Retinal pigment epithelial cell (primary cell): ENCODE data around the gene TBCB.

Source experiments
- DNase-seq: peaks from one replicate; pipeline ENCODE4 v3.0.0-alpha.2; 2010; ENCODE audit warnings: low read depth
- H3K4me3 ChIP-seq: 2 replicates; pipeline ENCODE4 v1.5.1; 2011; ENCODE audit warnings: mild to moderate bottlenecking, low read length, control low read depth, moderate library complexity
- CTCF ChIP-seq: conservative IDR thresholded peaks from 2 replicates; pipeline ENCODE4 v1.5.1; 2011; ENCODE audit warnings: low read depth, low read length, control low read depth, inconsistent platforms

Gene TBCB

DNA sequence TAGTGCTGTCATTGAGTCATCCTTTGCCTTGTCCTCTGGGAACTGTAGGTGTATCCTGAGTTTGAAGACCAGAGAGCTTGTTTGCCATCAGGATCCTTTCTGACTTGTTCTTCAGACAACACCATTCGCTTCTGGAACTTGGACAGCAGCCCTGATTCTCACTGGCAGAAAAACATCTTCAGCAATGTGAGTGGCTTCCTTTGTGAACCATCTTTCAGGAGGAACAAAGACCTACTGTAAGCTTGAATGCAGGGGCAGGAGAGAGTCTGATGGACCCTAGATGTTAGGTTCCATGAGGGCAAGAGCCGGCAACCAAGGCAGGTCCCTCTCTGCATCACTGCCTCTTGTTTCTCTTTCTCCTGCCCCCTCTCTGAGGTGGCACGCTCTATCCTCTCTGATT, 33.9 kb upstream of the TBCB start:
- no peak for DNase-seq
- no peak overlapping the region for H3K4me3 ChIP-seq
- TF ChIP-seq CTCF = no peak

DNA sequence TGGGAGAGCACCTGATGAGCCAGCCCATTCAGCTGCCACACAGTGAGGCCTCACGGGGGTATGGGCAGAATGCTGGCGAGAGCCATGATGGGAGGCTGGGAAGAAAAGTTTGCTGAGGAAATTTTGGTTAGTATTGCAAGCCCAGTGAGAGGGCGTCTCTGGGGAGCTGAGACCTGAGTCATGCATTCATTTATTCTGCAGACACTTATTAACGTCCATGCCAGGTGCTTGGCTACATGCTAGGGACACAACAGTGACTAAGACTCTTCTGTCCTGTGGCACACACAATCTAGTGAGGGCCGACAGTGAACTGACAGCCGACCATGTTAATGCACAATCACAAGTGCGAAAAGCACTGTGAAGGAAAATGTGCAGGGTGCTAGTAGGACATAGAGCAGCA, 33.4 kb upstream of the TBCB start:
- H3K4me3 ChIP-seq = no peak overlapping the region
- DNase-seq = no peak
- no peak for TF ChIP-seq CTCF

- TF ChIP-seq CTCF = no peak
- no peak overlapping the region for H3K4me3 ChIP-seq
- no peak for DNase-seq
Observed at GRCh38 chr19:36082916-36083315, 32.4 kb upstream of the TBCB start.

GRCh38 chr19:36084231-36085009, 30.8 kb upstream of the TBCB start:
- TF ChIP-seq CTCF = no peak
- no peak overlapping the region for H3K4me3 ChIP-seq
- DNase-seq = no peak

GRCh38 chr19:36086326-36086725, 28.9 kb upstream of the TBCB start:
- no peak for DNase-seq
- no peak overlapping the region for H3K4me3 ChIP-seq
- no peak for TF ChIP-seq CTCF

DNA sequence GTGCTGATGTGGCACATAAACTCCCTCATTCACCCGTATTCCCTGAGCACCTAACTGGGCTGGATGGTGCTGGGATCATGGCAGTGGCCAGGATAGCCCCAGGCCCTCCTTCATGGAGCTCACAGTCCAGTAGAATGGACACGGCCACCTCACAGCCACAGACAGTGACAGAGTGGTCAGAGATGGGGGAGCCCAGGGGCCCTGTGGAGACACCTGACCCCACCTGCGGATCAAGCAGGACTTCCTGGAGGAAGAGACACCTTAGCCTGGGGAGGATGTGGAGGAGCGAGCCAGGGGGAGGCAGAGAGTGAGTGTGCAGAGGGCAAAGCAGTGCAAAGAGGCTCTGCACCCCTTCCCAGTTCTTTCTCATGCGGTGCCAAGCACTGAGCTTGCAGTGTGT, 25.4 kb upstream of the TBCB start:
- no peak overlapping the region for H3K4me3 ChIP-seq
- no peak for TF ChIP-seq CTCF
- no peak for DNase-seq
